ENCODE results near the gene EXD3.
"Not testable (repeated sequence)": the region's sequence is repeated elsewhere in the genome, so short reads cannot be mapped to it uniquely, and the experiment has no call there.

EXD3 gene

GRCh38 chr9:137347928-137348327, 75.0 kb downstream of the EXD3 start:
- DNase-seq (ENCODE audit: low read depth in 1 of 2, low spot score in 1 of 2): no peak
- Histone ChIP-seq H3K27me3 (ENCODE audit: insufficient read depth, poor library complexity, severe bottlenecking) (no peaks in the 10 kb centered on the region), H3K27ac (replicated peaks) (no peak overlapping the region), H3K4me3 (replicated peaks; ENCODE audit: insufficient read depth, low read length) (no peak overlapping the region)
- TF ChIP-seq SPI1 (IDR thresholded peaks at IDR 0.05; ENCODE audit: borderline replicate concordance, low read depth) (no peak), CTCF (IDR thresholded peaks at IDR 0.05; ENCODE audit: insufficient read depth, low read length) (no peak), REST (IDR thresholded peaks at IDR 0.05; ENCODE audit: insufficient replicate concordance, low read depth) (no peak), POLR2AphosphoS5 (IDR thresholded peaks at IDR 0.05; ENCODE audit: low read depth) (no peak), GABPA (IDR thresholded peaks at IDR 0.05; ENCODE audit: low read depth) (no peak)

- TF ChIP-seq CTCF (IDR thresholded peaks at IDR 0.05; ENCODE audit: insufficient read depth, low read length) (no peak), REST (IDR thresholded peaks at IDR 0.05; ENCODE audit: insufficient replicate concordance, low read depth) (no peak), POLR2AphosphoS5 (IDR thresholded peaks at IDR 0.05; ENCODE audit: low read depth) (no peak), SPI1 (IDR thresholded peaks at IDR 0.05; ENCODE audit: borderline replicate concordance, low read depth) (no peak), GABPA (IDR thresholded peaks at IDR 0.05; ENCODE audit: low read depth) (no peak)
- H3K4me3 ChIP-seq (replicated peaks; ENCODE audit: insufficient read depth, low read length): no peak overlapping the region
- DNase-seq (ENCODE audit: low read depth in 1 of 2, low spot score in 1 of 2): no peak
- H3K27ac ChIP-seq (replicated peaks): no peak overlapping the region
- no peaks in the 10 kb centered on the region for H3K27me3 ChIP-seq (ENCODE audit: insufficient read depth, poor library complexity, severe bottlenecking)
These were observed 80.5 kb downstream of the EXD3 start for GRCh38 chr9:137342482-137342881.

GRCh38 chr9:137341227-137341626, 81.7 kb downstream of the EXD3 start:
- no peak overlapping the region for H3K27ac ChIP-seq (replicated peaks)
- DNase-seq (ENCODE audit: low read depth in 1 of 2, low spot score in 1 of 2): no peak
- no peaks in the 10 kb centered on the region for H3K27me3 ChIP-seq (ENCODE audit: insufficient read depth, poor library complexity, severe bottlenecking)
- TF ChIP-seq SPI1 (IDR thresholded peaks at IDR 0.05; ENCODE audit: borderline replicate concordance, low read depth) (no peak), REST (IDR thresholded peaks at IDR 0.05; ENCODE audit: insufficient replicate concordance, low read depth) (no peak), GABPA (IDR thresholded peaks at IDR 0.05; ENCODE audit: low read depth) (no peak), CTCF (IDR thresholded peaks at IDR 0.05; ENCODE audit: insufficient read depth, low read length) (no peak), POLR2AphosphoS5 (IDR thresholded peaks at IDR 0.05; ENCODE audit: low read depth) (no peak)
- no peak overlapping the region for H3K4me3 ChIP-seq (replicated peaks; ENCODE audit: insufficient read depth, low read length)

GRCh38 chr9:137339908-137340462, 83.0 kb downstream of the EXD3 start:
- not testable (repeated sequence) for DNase-seq (ENCODE audit: low read depth in 1 of 2, low spot score in 1 of 2); H3K27ac ChIP-seq (replicated peaks); H3K27me3 ChIP-seq (ENCODE audit: insufficient read depth, poor library complexity, severe bottlenecking); H3K4me3 ChIP-seq (replicated peaks; ENCODE audit: insufficient read depth, low read length)

Data from HL-60 (cell line).